ENCODE data around the gene NYAP1. TPM values are rescaled to one million over a fixed set of nuclear protein-coding genes. Genes with fewer than 3 reads are reported as not detected.

The NYAP1 gene
- polyA plus RNA-seq, 1 donor (not counting 4 experiments of a cell fraction or from before 2014, with no cell fraction given), result 0.16 TPM

GRCh38 chr7:100455206-100455605 lies 28.5 kb upstream of the NYAP1 start:
- no peak for DNase-seq (ENCODE audit: low read depth, low spot score)
- no peaks in the 10 kb centered on the region for H3K36me3 ChIP-seq (ENCODE audit: control insufficient read depth in 2 of 2, extremely low read depth in 1 of 2, insufficient read depth in 2 of 2, low read length in 2 of 2)
- FAIRE-seq, result no peak
- H3K4me3 ChIP-seq (ENCODE audit: control insufficient read depth in 2 of 3, extremely low read depth in 1 of 3, insufficient read depth in 2 of 3, low read depth in 1 of 3, low read length in 3 of 3), result no peak overlapping the region
- H3K9me1 ChIP-seq (ENCODE audit: control insufficient read depth, extremely low read depth, insufficient read depth, low read length), result no peaks in the 10 kb centered on the region
- no peak overlapping the region for H3K4me2 ChIP-seq (ENCODE audit: control insufficient read depth, extremely low read depth, insufficient read depth, low read depth, low read length)
- no peak overlapping the region for H2AFZ ChIP-seq (ENCODE audit: control insufficient read depth, low read length)
- no peaks in the 10 kb centered on the region for H3K27me3 ChIP-seq (ENCODE audit: control insufficient read depth, extremely low read depth, insufficient read depth, low read length)
- peaks cover 3% of the 10 kb centered on the region for H3K4me1 ChIP-seq (ENCODE audit: control insufficient read depth, extremely low read depth, insufficient read depth, low read length)
- H3K27ac ChIP-seq (ENCODE audit: control insufficient read depth, insufficient read depth, low read length), result no peak overlapping the region
- dilution Hi-C loops (cut with MboI; ENCODE audit: extremely low pct_ligation_motif_present, low sequenced_read_pairs), result no loop called here
- TF ChIP-seq, protein P1, sequence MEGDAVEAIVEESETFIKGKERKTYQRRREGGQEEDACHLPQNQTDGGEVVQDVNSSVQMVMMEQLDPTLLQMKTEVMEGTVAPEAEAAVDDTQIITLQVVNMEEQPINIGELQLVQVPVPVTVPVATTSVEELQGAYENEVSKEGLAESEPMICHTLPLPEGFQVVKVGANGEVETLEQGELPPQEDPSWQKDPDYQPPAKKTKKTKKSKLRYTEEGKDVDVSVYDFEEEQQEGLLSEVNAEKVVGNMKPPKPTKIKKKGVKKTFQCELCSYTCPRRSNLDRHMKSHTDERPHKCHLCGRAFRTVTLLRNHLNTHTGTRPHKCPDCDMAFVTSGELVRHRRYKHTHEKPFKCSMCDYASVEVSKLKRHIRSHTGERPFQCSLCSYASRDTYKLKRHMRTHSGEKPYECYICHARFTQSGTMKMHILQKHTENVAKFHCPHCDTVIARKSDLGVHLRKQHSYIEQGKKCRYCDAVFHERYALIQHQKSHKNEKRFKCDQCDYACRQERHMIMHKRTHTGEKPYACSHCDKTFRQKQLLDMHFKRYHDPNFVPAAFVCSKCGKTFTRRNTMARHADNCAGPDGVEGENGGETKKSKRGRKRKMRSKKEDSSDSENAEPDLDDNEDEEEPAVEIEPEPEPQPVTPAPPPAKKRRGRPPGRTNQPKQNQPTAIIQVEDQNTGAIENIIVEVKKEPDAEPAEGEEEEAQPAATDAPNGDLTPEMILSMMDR (optimal IDR thresholded peaks at IDR 0.05 in 1 of 3, IDR thresholded peaks at IDR 0.05 in 1 of 3, conservative IDR thresholded peaks at IDR 0.05 in 1 of 3; ENCODE audit: extremely low read depth in 1 of 3, insufficient read depth in 2 of 3, low read length in 3 of 3), result no peak
- no peak for TF ChIP-seq EZH2 (IDR thresholded peaks at IDR 0.05; ENCODE audit: low read length)
- no peak overlapping the region for H3K9ac ChIP-seq (ENCODE audit: control insufficient read depth, extremely low read depth, insufficient read depth, low read length)
- H4K20me1 ChIP-seq (ENCODE audit: control insufficient read depth, extremely low read depth, insufficient read depth, low read length), result no peaks in the 10 kb centered on the region
- no peaks in the 10 kb centered on the region for H3K9me3 ChIP-seq (ENCODE audit: control insufficient read depth, low read depth, low read length)
- H3K79me2 ChIP-seq (ENCODE audit: control insufficient read depth, insufficient read depth, low read length), result no peaks in the 10 kb centered on the region

- no peaks in the 10 kb centered on the region for H3K4me1 ChIP-seq (ENCODE audit: control insufficient read depth, extremely low read depth, insufficient read depth, low read length)
- H3K9ac ChIP-seq (ENCODE audit: control insufficient read depth, extremely low read depth, insufficient read depth, low read length), result no peak overlapping the region
- no peak overlapping the region for H3K4me3 ChIP-seq (ENCODE audit: control insufficient read depth in 2 of 3, extremely low read depth in 1 of 3, insufficient read depth in 2 of 3, low read depth in 1 of 3, low read length in 3 of 3)
- H3K27me3 ChIP-seq (ENCODE audit: control insufficient read depth, extremely low read depth, insufficient read depth, low read length), result no peaks in the 10 kb centered on the region
- no peak for TF ChIP-seq EZH2 (IDR thresholded peaks at IDR 0.05; ENCODE audit: low read length)
- TF ChIP-seq, protein P1 (optimal IDR thresholded peaks at IDR 0.05 in 1 of 3, IDR thresholded peaks at IDR 0.05 in 1 of 3, conservative IDR thresholded peaks at IDR 0.05 in 1 of 3; ENCODE audit: extremely low read depth in 1 of 3, insufficient read depth in 2 of 3, low read length in 3 of 3), result no peak
- dilution Hi-C loops (cut with MboI; ENCODE audit: extremely low pct_ligation_motif_present, low sequenced_read_pairs), result no loop called here
- no peak for DNase-seq (ENCODE audit: low read depth, low spot score)
- H3K9me1 ChIP-seq (ENCODE audit: control insufficient read depth, extremely low read depth, insufficient read depth, low read length), result no peaks in the 10 kb centered on the region
- no peaks in the 10 kb centered on the region for H3K9me3 ChIP-seq (ENCODE audit: control insufficient read depth, low read depth, low read length)
- H3K79me2 ChIP-seq (ENCODE audit: control insufficient read depth, insufficient read depth, low read length), result no peaks in the 10 kb centered on the region
- peaks cover 0 to 6% of the 10 kb centered on the region in 2 experiments for H3K36me3 ChIP-seq (ENCODE audit: control insufficient read depth in 2 of 2, extremely low read depth in 1 of 2, insufficient read depth in 2 of 2, low read length in 2 of 2)
- no peak overlapping the region for H2AFZ ChIP-seq (ENCODE audit: control insufficient read depth, low read length)
- H3K4me2 ChIP-seq (ENCODE audit: control insufficient read depth, extremely low read depth, insufficient read depth, low read depth, low read length), result no peak overlapping the region
- no peaks in the 10 kb centered on the region for H4K20me1 ChIP-seq (ENCODE audit: control insufficient read depth, extremely low read depth, insufficient read depth, low read length)
- no peak for FAIRE-seq
- no peak overlapping the region for H3K27ac ChIP-seq (ENCODE audit: control insufficient read depth, insufficient read depth, low read length)
Measured at GRCh38 chr7:100456562-100456961, 27.2 kb upstream of the NYAP1 start.
